GM19043 (cell line): Measurements from ENCODE around the gene DGKZ.

Experiments used
- ATAC-seq: cut with Tn5 transposase; IDR thresholded peaks from one replicate; pipeline ENCODE4 v1.9.1; 2021; ENCODE audit warnings: low read depth; ENCODE audit not compliant: unreplicated experiment

The DGKZ gene

GRCh38 chr11:46322759-46323158 is 24.5 kb upstream of the DGKZ start:
- no peak for ATAC-seq

GRCh38 chr11:46326813-46327416 is 20.3 kb upstream of the DGKZ start:
- ATAC-seq: no peak

GRCh38 chr11:46327829-46328228 is 19.4 kb upstream of the DGKZ start:
- ATAC-seq: no peak

- no peak for ATAC-seq
These were observed 17.1 kb upstream of the DGKZ start for GRCh38 chr11:46330154-46330553.

- ATAC-seq: no peak
These were observed 16.5 kb upstream of the DGKZ start for GRCh38 chr11:46330563-46331281.

- ATAC-seq: no peak
These were observed 15.8 kb upstream of the DGKZ start for GRCh38 chr11:46331282-46331984.

- no peak for ATAC-seq
These were observed 15.1 kb upstream of the DGKZ start for GRCh38 chr11:46332093-46332567.

GRCh38 chr11:46332568-46333393 is 14.5 kb upstream of the DGKZ start:
- ATAC-seq: no peak

- no peak for ATAC-seq
These were observed 13.8 kb upstream of the DGKZ start for GRCh38 chr11:46333394-46333947.

- no peak for ATAC-seq
These were observed 13.1 kb upstream of the DGKZ start for GRCh38 chr11:46334211-46334610.

- no peak for ATAC-seq
These were observed 12.0 kb upstream of the DGKZ start for GRCh38 chr11:46335271-46335670.

- no peak for ATAC-seq
These were observed 11.2 kb upstream of the DGKZ start for GRCh38 chr11:46335890-46336562.

- no peak for ATAC-seq
These were observed 10.6 kb upstream of the DGKZ start for GRCh38 chr11:46336563-46337180.

GRCh38 chr11:46337626-46338345 is 9.5 kb upstream of the DGKZ start:
- ATAC-seq: no peak

GRCh38 chr11:46338636-46338987 is 8.7 kb upstream of the DGKZ start:
- no peak for ATAC-seq

- ATAC-seq: no peak
These were observed 8.1 kb upstream of the DGKZ start for GRCh38 chr11:46338988-46339666.

GRCh38 chr11:46339816-46340215 is 7.4 kb upstream of the DGKZ start:
- no peak for ATAC-seq

GRCh38 chr11:46341454-46341853 is 5.8 kb upstream of the DGKZ start:
- no peak for ATAC-seq
